ENCODE data around the gene EIF3CL.
"Not testable (repeated sequence)": the region's sequence is repeated elsewhere in the genome, so short reads cannot be mapped to it uniquely, and the experiment has no call there.

The EIF3CL gene

DNA sequence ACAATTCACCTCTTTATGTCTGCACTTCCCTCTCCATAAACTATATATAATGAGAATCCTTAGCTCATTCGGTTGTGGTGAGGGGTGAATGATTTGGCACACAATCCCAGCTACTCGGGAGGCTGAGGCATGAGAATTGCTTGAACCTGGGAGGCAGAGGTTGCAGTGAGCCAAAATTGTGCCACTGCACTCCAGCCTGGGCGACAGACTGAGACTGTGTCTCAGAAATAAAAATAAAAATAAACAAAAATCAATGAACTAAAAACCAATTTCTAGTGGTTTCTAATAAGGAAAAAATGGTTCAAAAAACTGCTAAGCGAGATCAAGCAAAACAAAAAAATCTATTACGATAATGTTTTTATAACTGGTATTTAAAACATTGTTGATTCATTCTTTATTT is 40.2 kb downstream of the EIF3CL start, which contains the start of gene NPIPB6:
Gene NPIPB6, minus strand, starts transcription at position 101 of the 400 bp plus-strand sequence. CDS start 686 bp downstream, outside the sequence.
- H2AFZ ChIP-seq (ENCODE audit: low read depth); H3K27me3 ChIP-seq (ENCODE audit: insufficient read depth, low read depth); H3K36me3 ChIP-seq (ENCODE audit: insufficient read depth); H3K27ac ChIP-seq; H4K20me1 ChIP-seq (ENCODE audit: insufficient read depth); H3K9ac ChIP-seq; H3K4me3 ChIP-seq (IDR thresholded peaks at IDR 0.05; ENCODE audit: insufficient read depth, low read depth, low read length); H3K79me2 ChIP-seq (ENCODE audit: insufficient read depth, low read depth); H3K4me2 ChIP-seq: not testable (repeated sequence)
- H3K4me1 ChIP-seq (ENCODE audit: low read depth, poor library complexity, severe bottlenecking): peaks cover 11% of the 10 kb centered on the region

- H3K4me1 ChIP-seq (ENCODE audit: low read depth, poor library complexity, severe bottlenecking): peaks cover 11% of the 10 kb centered on the region
- not testable (repeated sequence) for H3K79me2 ChIP-seq (ENCODE audit: insufficient read depth, low read depth); H3K36me3 ChIP-seq (ENCODE audit: insufficient read depth); H3K4me3 ChIP-seq (IDR thresholded peaks at IDR 0.05; ENCODE audit: insufficient read depth, low read depth, low read length); H4K20me1 ChIP-seq (ENCODE audit: insufficient read depth); H3K27me3 ChIP-seq (ENCODE audit: insufficient read depth, low read depth); H3K4me2 ChIP-seq; H3K27ac ChIP-seq; H2AFZ ChIP-seq (ENCODE audit: low read depth); H3K9ac ChIP-seq
Observed at GRCh38 chr16:28362600-28362999, 41.0 kb downstream of the EIF3CL start.

DNA sequence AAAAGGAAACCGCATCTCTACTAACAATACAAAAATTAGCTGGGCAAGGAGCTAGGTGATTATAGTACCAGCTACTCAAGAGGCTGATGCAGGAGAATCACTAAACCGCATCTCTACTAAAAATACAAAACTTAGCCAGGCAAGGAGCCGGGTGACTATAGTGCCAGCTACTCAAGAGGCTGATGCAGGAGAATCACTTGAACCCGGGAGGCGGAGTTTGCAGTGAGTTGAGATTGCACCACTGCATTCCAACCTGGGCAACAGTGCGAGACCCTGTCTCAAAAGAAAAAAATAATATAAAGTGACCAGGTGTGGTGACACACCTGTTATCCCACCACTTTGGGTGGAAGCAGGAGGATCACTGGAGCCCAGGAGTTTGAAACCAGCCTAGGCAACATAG is 65.4 kb downstream of the EIF3CL start:
- H3K27ac ChIP-seq: peak overlapping the region; percentile 45; the same call in 1 of the 2 replicates

GRCh38 chr16:28336940-28337710 is 66.5 kb downstream of the EIF3CL start:
- not testable (repeated sequence) for H4K20me1 ChIP-seq (ENCODE audit: insufficient read depth); H3K4me3 ChIP-seq (IDR thresholded peaks at IDR 0.05; ENCODE audit: insufficient read depth, low read depth, low read length); H3K36me3 ChIP-seq (ENCODE audit: insufficient read depth); H3K27me3 ChIP-seq (ENCODE audit: insufficient read depth, low read depth); H2AFZ ChIP-seq (ENCODE audit: low read depth); H3K79me2 ChIP-seq (ENCODE audit: insufficient read depth, low read depth)
- Histone ChIP-seq H3K9ac (peak overlapping the region; percentile 45; the same call in 1 of the 2 replicates), H3K4me2 (peak overlapping the region; percentile 94), H3K27ac (peak overlapping the region; percentile 78), H3K4me1 (ENCODE audit: low read depth, poor library complexity, severe bottlenecking) (peaks cover 56% of the 10 kb centered on the region)

More for the DNA sequence above, 65.4 kb downstream of the EIF3CL start:
- not testable (repeated sequence) for H3K9ac ChIP-seq; H2AFZ ChIP-seq (ENCODE audit: low read depth); H3K4me3 ChIP-seq (IDR thresholded peaks at IDR 0.05; ENCODE audit: insufficient read depth, low read depth, low read length); H3K4me2 ChIP-seq; H3K27me3 ChIP-seq (ENCODE audit: insufficient read depth, low read depth); H3K79me2 ChIP-seq (ENCODE audit: insufficient read depth, low read depth); H3K36me3 ChIP-seq (ENCODE audit: insufficient read depth); H4K20me1 ChIP-seq (ENCODE audit: insufficient read depth)
- peaks cover 49% of the 10 kb centered on the region for H3K4me1 ChIP-seq (ENCODE audit: low read depth, poor library complexity, severe bottlenecking)

GRCh38 chr16:28335678-28336077 is 68.0 kb downstream of the EIF3CL start:
- not testable (repeated sequence) for H3K9ac ChIP-seq; H4K20me1 ChIP-seq (ENCODE audit: insufficient read depth)

GRCh38 chr16:28332632-28333031 is 71.0 kb downstream of the EIF3CL start:
- H3K27me3 ChIP-seq (ENCODE audit: insufficient read depth, low read depth); H2AFZ ChIP-seq (ENCODE audit: low read depth); H3K36me3 ChIP-seq (ENCODE audit: insufficient read depth); H4K20me1 ChIP-seq (ENCODE audit: insufficient read depth); H3K9ac ChIP-seq; H3K4me3 ChIP-seq (IDR thresholded peaks at IDR 0.05; ENCODE audit: insufficient read depth, low read depth, low read length); H3K79me2 ChIP-seq (ENCODE audit: insufficient read depth, low read depth): not testable (repeated sequence)
- Histone ChIP-seq H3K4me1 (ENCODE audit: low read depth, poor library complexity, severe bottlenecking) (peaks cover 83% of the 10 kb centered on the region), H3K27ac (peak overlapping the region; percentile 61; the same call in 1 of the 2 replicates), H3K4me2 (peak overlapping the region; percentile 24; the same call in 1 of the 2 replicates)

More at GRCh38 chr16:28335678-28336077, 68.0 kb downstream of the EIF3CL start:
- H3K36me3 ChIP-seq (ENCODE audit: insufficient read depth); H3K4me3 ChIP-seq (IDR thresholded peaks at IDR 0.05; ENCODE audit: insufficient read depth, low read depth, low read length); H3K27ac ChIP-seq; H3K27me3 ChIP-seq (ENCODE audit: insufficient read depth, low read depth); H3K79me2 ChIP-seq (ENCODE audit: insufficient read depth, low read depth); H3K4me2 ChIP-seq; H2AFZ ChIP-seq (ENCODE audit: low read depth): not testable (repeated sequence)
- H3K4me1 ChIP-seq (ENCODE audit: low read depth, poor library complexity, severe bottlenecking): peaks cover 71% of the 10 kb centered on the region

- not testable (repeated sequence) for H3K79me2 ChIP-seq (ENCODE audit: insufficient read depth, low read depth); H3K4me3 ChIP-seq (IDR thresholded peaks at IDR 0.05; ENCODE audit: insufficient read depth, low read depth, low read length); H3K27ac ChIP-seq; H3K9ac ChIP-seq; H4K20me1 ChIP-seq (ENCODE audit: insufficient read depth); H3K36me3 ChIP-seq (ENCODE audit: insufficient read depth); H3K27me3 ChIP-seq (ENCODE audit: insufficient read depth, low read depth); H2AFZ ChIP-seq (ENCODE audit: low read depth)
- H3K4me2 ChIP-seq: peak overlapping the region; percentile 1; the same call in 1 of the 2 replicates
- H3K4me1 ChIP-seq (ENCODE audit: low read depth, poor library complexity, severe bottlenecking): peaks cover 78% of the 10 kb centered on the region
Observed at GRCh38 chr16:28330981-28331380, 72.7 kb downstream of the EIF3CL start.

DNA sequence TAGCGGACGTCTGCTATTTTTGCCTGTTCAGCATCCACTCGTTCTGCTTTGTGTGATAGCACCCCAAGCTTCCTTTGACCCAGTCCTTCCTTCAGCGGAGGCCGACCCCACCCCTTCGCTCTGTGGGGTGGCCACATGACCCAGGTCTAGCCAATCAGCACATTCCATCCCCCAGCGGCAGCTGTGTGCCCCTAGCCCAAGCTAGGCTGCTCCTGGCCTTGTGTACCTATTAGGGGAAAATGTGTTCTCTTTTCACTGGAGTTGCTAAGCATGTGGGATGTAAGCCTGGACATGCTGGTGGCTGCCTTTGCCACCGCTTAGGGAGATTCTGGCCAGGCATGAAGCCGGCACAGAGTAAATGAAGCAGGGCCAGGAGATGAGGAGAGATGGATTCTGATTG is 73.4 kb downstream of the EIF3CL start:
- H3K79me2 ChIP-seq (ENCODE audit: insufficient read depth, low read depth); H3K4me2 ChIP-seq; H3K9ac ChIP-seq; H2AFZ ChIP-seq (ENCODE audit: low read depth); H3K36me3 ChIP-seq (ENCODE audit: insufficient read depth); H3K4me3 ChIP-seq (IDR thresholded peaks at IDR 0.05; ENCODE audit: insufficient read depth, low read depth, low read length); H4K20me1 ChIP-seq (ENCODE audit: insufficient read depth); H3K27me3 ChIP-seq (ENCODE audit: insufficient read depth, low read depth); H3K27ac ChIP-seq: not testable (repeated sequence)
- H3K4me1 ChIP-seq (ENCODE audit: low read depth, poor library complexity, severe bottlenecking): peaks cover 74% of the 10 kb centered on the region

Measured in KMS-11 (cell line).